ENCODE data around the gene CSGALNACT2.

CSGALNACT2 gene

GRCh38 chr10:43122826-43123225 lies 15.4 kb upstream of the CSGALNACT2 start:
- TF ChIP-seq MAX (IDR thresholded peaks at IDR 0.05) = no peak
- TF ChIP-seq EGR1 (IDR thresholded peaks at IDR 0.05) = no peak
- no peak for TF ChIP-seq TCF12 (IDR thresholded peaks at IDR 0.05; ENCODE audit: low read depth)
- TF ChIP-seq RAD21 (IDR thresholded peaks at IDR 0.05; ENCODE audit: low read depth) = no peak
- TF ChIP-seq NFIC (IDR thresholded peaks at IDR 0.05) = no peak
- no peak for TF ChIP-seq CEBPB (IDR thresholded peaks at IDR 0.05)
- no peak for TF ChIP-seq CREB1 (IDR thresholded peaks at IDR 0.05; ENCODE audit: low read depth)
- no peak for TF ChIP-seq EP300 (IDR thresholded peaks at IDR 0.05; ENCODE audit: borderline replicate concordance)
- TF ChIP-seq TEAD4 (IDR thresholded peaks at IDR 0.05) = no peak
- TF ChIP-seq FOXM1 (IDR thresholded peaks at IDR 0.05; ENCODE audit: borderline replicate concordance, low read depth) = no peak
- no peak for TF ChIP-seq REST (IDR thresholded peaks at IDR 0.05; ENCODE audit: low read depth)

- TF ChIP-seq USF1 (IDR thresholded peaks at IDR 0.05) (no peak), TAF1 (IDR thresholded peaks at IDR 0.05; ENCODE audit: low read depth) (no peak), YY1 (IDR thresholded peaks at IDR 0.05; ENCODE audit: low read depth) (no peak), EGR1 (IDR thresholded peaks at IDR 0.05) (no peak)
Observed at GRCh38 chr10:43123361-43124093, 14.7 kb upstream of the CSGALNACT2 start.

- no peak for TF ChIP-seq ZBTB7A (IDR thresholded peaks at IDR 0.05; ENCODE audit: low read depth)
- no peak for TF ChIP-seq TCF12 (IDR thresholded peaks at IDR 0.05; ENCODE audit: low read depth)
- no peak for TF ChIP-seq CEBPB (IDR thresholded peaks at IDR 0.05)
- no peak for TF ChIP-seq TAF1 (IDR thresholded peaks at IDR 0.05; ENCODE audit: low read depth)
- TF ChIP-seq CREB1 (IDR thresholded peaks at IDR 0.05; ENCODE audit: low read depth) = no peak
Observed at GRCh38 chr10:43124094-43124521, 14.1 kb upstream of the CSGALNACT2 start.

- no peak for TF ChIP-seq REST (IDR thresholded peaks at IDR 0.05; ENCODE audit: low read depth)
- TF ChIP-seq MAX (IDR thresholded peaks at IDR 0.05) = no peak
Observed at GRCh38 chr10:43124574-43125273, 13.5 kb upstream of the CSGALNACT2 start.

- TF ChIP-seq RAD21 (IDR thresholded peaks at IDR 0.05; ENCODE audit: low read depth) = no peak
- TF ChIP-seq TCF12 (IDR thresholded peaks at IDR 0.05; ENCODE audit: low read depth) = no peak
- TF ChIP-seq EP300 (IDR thresholded peaks at IDR 0.05; ENCODE audit: borderline replicate concordance) = no peak
- no peak for TF ChIP-seq CREB1 (IDR thresholded peaks at IDR 0.05; ENCODE audit: low read depth)
- TF ChIP-seq NFIC (IDR thresholded peaks at IDR 0.05) = no peak
- no peak for TF ChIP-seq FOXM1 (IDR thresholded peaks at IDR 0.05; ENCODE audit: borderline replicate concordance, low read depth)
- no peak for TF ChIP-seq TAF1 (IDR thresholded peaks at IDR 0.05; ENCODE audit: low read depth)
- no peak for TF ChIP-seq EGR1 (IDR thresholded peaks at IDR 0.05)
Observed at GRCh38 chr10:43125274-43125845, 12.9 kb upstream of the CSGALNACT2 start.

GRCh38 chr10:43125881-43126731 lies 12.1 kb upstream of the CSGALNACT2 start:
- TF ChIP-seq CEBPB (IDR thresholded peaks at IDR 0.05) (no peak), YY1 (IDR thresholded peaks at IDR 0.05; ENCODE audit: low read depth) (no peak), MAX (IDR thresholded peaks at IDR 0.05) (no peak), REST (IDR thresholded peaks at IDR 0.05; ENCODE audit: low read depth) (no peak), TAF1 (IDR thresholded peaks at IDR 0.05; ENCODE audit: low read depth) (no peak), NFIC (IDR thresholded peaks at IDR 0.05) (no peak), ZBTB7A (IDR thresholded peaks at IDR 0.05; ENCODE audit: low read depth) (no peak), CREB1 (IDR thresholded peaks at IDR 0.05; ENCODE audit: low read depth) (no peak), TCF12 (IDR thresholded peaks at IDR 0.05; ENCODE audit: low read depth) (no peak), TEAD4 (IDR thresholded peaks at IDR 0.05) (no peak), RAD21 (IDR thresholded peaks at IDR 0.05; ENCODE audit: low read depth) (no peak), USF1 (IDR thresholded peaks at IDR 0.05) (no peak), EGR1 (IDR thresholded peaks at IDR 0.05) (no peak), FOXM1 (IDR thresholded peaks at IDR 0.05; ENCODE audit: borderline replicate concordance, low read depth) (no peak), EP300 (IDR thresholded peaks at IDR 0.05; ENCODE audit: borderline replicate concordance) (no peak)
